T-helper 1 cell treated with Interleukin-12 subunit alpha and Interleukin-12 subunit beta and Interleukin-4 antibody, amounts not matched to agents 30 μg/mL and 1 μg/mL, for 36 hours (primary cell): ENCODE measurements around the gene MGLL.

Source experiments
- H3K27ac Mint-ChIP-seq: one replicate; pipeline ENCODE4 v1.8.0; 2021; ENCODE audit warnings: mild to moderate bottlenecking, mixed read lengths
- H3K27me3 Mint-ChIP-seq: one replicate; pipeline ENCODE4 v1.8.0; 2021; ENCODE audit warnings: low read depth, mixed read lengths
- H3K36me3 Mint-ChIP-seq: one replicate; pipeline ENCODE4 v1.8.0; 2021; ENCODE audit warnings: low read depth, mixed read lengths
- H3K4me1 Mint-ChIP-seq: one replicate; pipeline ENCODE4 v1.8.0; 2021; ENCODE audit warnings: low read depth, mixed read lengths
- H3K4me3 Mint-ChIP-seq: one replicate; pipeline ENCODE4 v1.8.0; 2021; ENCODE audit warnings: mild to moderate bottlenecking, moderate library complexity, mixed read lengths
- H3K9me3 Mint-ChIP-seq: one replicate; pipeline ENCODE4 v1.8.0; 2021; ENCODE audit warnings: mixed read lengths

Gene MGLL

DNA sequence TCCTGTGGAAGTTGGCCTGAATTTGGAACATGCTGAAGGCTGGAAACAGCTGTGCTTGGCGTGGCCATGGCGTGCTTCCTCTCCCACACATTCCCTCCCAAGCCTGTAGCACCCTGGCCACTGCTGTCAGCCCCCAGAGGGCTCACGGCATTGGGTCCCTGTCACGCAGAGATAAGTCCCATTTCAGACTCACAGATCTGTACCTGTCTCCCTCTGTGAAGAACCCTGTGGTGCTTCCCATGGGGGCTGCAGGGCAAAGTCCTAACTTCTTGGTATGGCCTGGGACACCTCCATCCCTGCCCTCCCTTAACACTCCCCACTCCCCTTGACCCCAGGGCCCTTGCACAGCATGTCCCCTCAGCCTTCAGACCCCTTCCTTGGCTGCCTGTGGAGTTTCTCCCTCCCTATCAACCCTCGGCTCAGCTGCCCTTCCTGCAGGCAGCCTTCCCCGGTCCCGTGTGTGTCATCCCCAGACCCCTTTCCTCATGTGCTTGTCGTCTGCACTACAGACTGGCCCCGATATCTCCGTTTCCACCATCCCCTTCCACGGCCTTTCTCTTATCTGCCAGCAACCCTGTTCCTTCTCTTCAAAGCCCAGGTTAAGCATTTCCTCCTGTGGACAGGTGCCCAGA is 120.9 kb downstream of the MGLL start:
- Mint-ChIP-seq H3K27me3 (peaks cover 5% of the 10 kb centered on the region), H3K27ac (no peak overlapping the region), H3K4me3 (no peak overlapping the region), H3K4me1 (peaks cover 3% of the 10 kb centered on the region), H3K9me3 (no peaks in the 10 kb centered on the region), H3K36me3 (no peaks in the 10 kb centered on the region)

- H3K36me3 Mint-ChIP-seq, result no peaks in the 10 kb centered on the region
- no peak overlapping the region for H3K4me3 Mint-ChIP-seq
- H3K27me3 Mint-ChIP-seq, result peaks cover 5% of the 10 kb centered on the region
- no peaks in the 10 kb centered on the region for H3K9me3 Mint-ChIP-seq
- H3K4me1 Mint-ChIP-seq, result peaks cover 3% of the 10 kb centered on the region
- H3K27ac Mint-ChIP-seq, result no peak overlapping the region
These were observed 121.9 kb downstream of the MGLL start for GRCh38 chr3:127700406-127700805.

DNA sequence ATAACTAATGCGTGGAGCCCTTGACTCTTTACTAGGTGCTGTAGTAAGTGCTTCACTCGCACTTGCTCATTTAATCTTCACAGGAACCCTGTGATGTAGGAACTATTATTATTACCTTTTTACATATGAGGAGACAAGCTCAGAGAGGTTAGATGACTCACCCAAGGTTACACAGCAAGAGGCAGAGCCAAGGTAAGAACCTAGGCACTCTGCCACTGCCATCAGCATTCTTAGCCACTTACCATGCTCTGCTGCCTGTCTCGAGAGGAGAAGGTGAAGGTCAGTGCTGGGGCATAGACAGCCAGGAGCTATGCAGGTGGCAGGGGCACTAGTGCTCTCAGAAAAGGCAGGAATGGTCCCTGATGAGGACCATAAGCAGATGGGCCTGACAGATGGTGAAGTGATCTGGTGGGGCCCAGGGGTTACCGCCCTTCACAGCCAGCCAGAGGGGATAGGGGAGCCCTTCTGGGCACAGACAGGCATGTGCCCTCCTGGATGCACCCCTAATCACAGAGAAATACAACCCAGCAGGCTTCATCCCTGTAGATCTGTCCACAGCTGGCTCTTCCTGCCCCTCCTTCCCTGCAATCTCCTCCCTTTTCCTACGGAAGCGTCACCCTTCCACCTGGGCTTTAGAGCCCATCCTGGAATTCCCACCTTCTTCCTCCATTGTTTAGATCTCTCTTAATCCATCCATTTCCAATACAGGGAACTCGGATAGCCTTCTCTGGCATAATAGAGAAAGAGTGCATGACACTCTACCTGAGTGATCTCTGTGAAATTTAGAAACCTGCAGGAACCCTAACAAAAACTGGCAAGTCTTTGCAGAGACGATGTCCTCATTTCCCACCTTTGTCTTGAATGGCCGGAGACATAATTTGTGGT is 122.7 kb downstream of the MGLL start:
- Mint-ChIP-seq H3K4me3 (no peak overlapping the region), H3K4me1 (peaks cover 3% of the 10 kb centered on the region), H3K9me3 (no peaks in the 10 kb centered on the region), H3K36me3 (no peaks in the 10 kb centered on the region), H3K27me3 (peaks cover 5% of the 10 kb centered on the region), H3K27ac (no peak overlapping the region)

- no peaks in the 10 kb centered on the region for H3K9me3 Mint-ChIP-seq
- H3K27me3 Mint-ChIP-seq, result peaks cover 4% of the 10 kb centered on the region
- no peak overlapping the region for H3K27ac Mint-ChIP-seq
- H3K36me3 Mint-ChIP-seq, result no peaks in the 10 kb centered on the region
- no peak overlapping the region for H3K4me3 Mint-ChIP-seq
- peaks cover 3% of the 10 kb centered on the region for H3K4me1 Mint-ChIP-seq
These were observed 123.5 kb downstream of the MGLL start for GRCh38 chr3:127698691-127699415.

DNA sequence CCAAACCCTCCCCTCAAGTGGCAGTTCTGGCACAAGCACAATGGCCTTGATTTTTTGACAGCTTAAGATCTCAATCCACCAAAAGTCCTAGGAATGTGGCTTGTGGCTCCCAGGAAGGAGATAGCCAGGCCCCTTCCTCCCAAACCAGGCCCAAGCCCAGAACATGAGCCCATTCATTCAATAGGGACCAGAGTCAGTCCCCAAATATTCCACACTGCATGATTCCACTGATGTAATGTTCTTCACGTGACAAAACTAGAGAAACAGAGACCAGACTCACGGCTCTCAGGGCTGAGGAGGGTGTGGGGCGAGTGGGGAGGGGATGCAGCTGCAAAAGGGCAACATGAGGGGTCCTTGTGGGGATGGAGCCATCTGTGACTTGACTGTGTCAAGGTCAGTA is 124.0 kb downstream of the MGLL start:
- Mint-ChIP-seq H3K27ac (no peak overlapping the region), H3K9me3 (no peaks in the 10 kb centered on the region), H3K27me3 (no peaks in the 10 kb centered on the region), H3K36me3 (no peaks in the 10 kb centered on the region), H3K4me3 (no peak overlapping the region), H3K4me1 (peaks cover 3% of the 10 kb centered on the region)

DNA sequence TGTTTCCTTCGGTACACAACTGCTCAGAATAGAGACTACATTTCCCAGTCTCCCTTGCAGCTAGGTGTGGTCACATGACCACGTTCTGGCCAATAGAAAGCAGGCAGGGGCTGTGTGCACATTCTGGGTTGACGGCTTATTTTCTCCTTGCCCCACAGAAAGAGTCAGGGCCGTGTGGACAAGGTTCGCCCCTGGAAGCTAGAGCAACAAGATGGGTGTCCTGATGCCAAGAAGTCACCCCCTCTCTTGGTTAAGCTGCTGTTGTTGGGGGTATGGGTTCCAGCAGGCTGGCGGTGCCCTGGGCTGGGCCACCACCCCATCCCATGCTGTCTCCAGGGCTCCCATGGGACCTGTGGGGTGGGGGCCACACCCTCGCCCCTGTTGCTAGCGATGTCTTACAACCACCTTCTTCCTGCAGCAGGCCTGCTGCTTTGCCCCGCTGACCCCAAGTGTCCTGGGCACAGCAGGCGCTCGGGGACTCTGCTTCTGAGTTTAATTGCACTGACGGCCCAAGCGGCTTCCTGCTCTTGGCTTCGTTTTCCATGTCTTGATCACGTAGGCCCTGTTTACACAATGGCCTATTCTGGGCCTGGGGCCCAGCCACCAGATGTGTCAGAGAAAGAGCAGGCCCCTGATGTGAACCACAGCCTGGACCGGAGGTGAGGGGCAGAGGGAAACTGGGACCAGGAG is 124.6 kb downstream of the MGLL start:
- H3K36me3 Mint-ChIP-seq, result no peaks in the 10 kb centered on the region

DNA sequence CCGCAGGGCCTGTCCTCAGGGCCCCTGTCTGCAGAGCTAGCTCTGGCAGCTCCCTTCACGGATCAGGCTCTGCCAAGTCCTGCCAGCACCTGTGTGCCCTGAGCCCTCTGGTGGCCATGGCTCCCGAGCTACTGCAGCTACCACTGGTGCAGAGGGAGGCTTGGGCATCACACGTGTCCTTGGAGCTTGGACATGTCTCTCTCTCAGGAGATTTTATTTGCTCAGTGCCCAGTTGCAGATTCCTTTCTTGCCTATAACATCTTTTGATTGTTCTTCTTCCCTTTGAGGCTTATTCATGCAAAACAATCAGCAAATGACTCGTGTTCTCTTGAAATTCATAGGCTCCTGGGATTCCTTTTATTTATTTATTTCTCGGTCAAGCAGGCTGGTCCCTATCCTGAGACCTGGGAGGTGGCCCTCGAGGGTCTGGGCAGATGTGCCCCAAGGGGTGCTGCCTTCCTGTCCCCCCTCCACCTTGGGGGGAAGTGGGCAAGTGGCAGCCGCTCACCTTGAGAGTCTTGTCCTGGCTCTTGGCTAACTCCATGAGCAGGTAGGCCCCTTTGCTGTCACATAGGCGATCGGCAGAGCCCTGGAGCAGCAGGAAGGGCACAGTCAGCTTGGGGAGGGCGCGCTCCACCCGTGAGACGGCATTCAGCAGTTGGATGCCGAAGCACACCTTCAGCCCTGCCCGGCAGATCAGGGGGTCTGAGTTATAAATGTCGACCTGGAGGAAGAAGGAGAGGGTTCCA is 127.7 kb downstream of the MGLL start:
- H3K36me3 Mint-ChIP-seq, result no peaks in the 10 kb centered on the region
- H3K27me3 Mint-ChIP-seq, result no peaks in the 10 kb centered on the region
- no peaks in the 10 kb centered on the region for H3K9me3 Mint-ChIP-seq
- H3K4me3 Mint-ChIP-seq, result no peak overlapping the region
- H3K27ac Mint-ChIP-seq, result no peak overlapping the region
- peaks cover 3% of the 10 kb centered on the region for H3K4me1 Mint-ChIP-seq

More for the DNA sequence above, 124.6 kb downstream of the MGLL start:
- Mint-ChIP-seq H3K9me3 (no peaks in the 10 kb centered on the region), H3K4me3 (no peak overlapping the region), H3K27ac (no peak overlapping the region), H3K4me1 (peaks cover 3% of the 10 kb centered on the region), H3K27me3 (no peaks in the 10 kb centered on the region)

- H3K4me3 Mint-ChIP-seq, result no peak overlapping the region
- H3K4me1 Mint-ChIP-seq, result peaks cover 3% of the 10 kb centered on the region
These were observed 128.9 kb downstream of the MGLL start for GRCh38 chr3:127693336-127693843.

GRCh38 chr3:127692501-127693335 is 129.6 kb downstream of the MGLL start:
- H3K27ac Mint-ChIP-seq, result no peak overlapping the region

More at GRCh38 chr3:127693336-127693843, 128.9 kb downstream of the MGLL start:
- Mint-ChIP-seq H3K9me3 (no peaks in the 10 kb centered on the region), H3K27ac (no peak overlapping the region), H3K36me3 (no peaks in the 10 kb centered on the region), H3K27me3 (no peaks in the 10 kb centered on the region)

GRCh38 chr3:127691974-127692373 is 130.3 kb downstream of the MGLL start:
- Mint-ChIP-seq H3K4me3 (no peak overlapping the region), H3K27me3 (no peaks in the 10 kb centered on the region), H3K36me3 (no peaks in the 10 kb centered on the region), H3K27ac (no peak overlapping the region), H3K9me3 (no peaks in the 10 kb centered on the region), H3K4me1 (no peaks in the 10 kb centered on the region)

More at GRCh38 chr3:127692501-127693335, 129.6 kb downstream of the MGLL start:
- Mint-ChIP-seq H3K27me3 (no peaks in the 10 kb centered on the region), H3K4me1 (peaks cover 3% of the 10 kb centered on the region), H3K9me3 (no peaks in the 10 kb centered on the region), H3K4me3 (no peak overlapping the region), H3K36me3 (no peaks in the 10 kb centered on the region)

DNA sequence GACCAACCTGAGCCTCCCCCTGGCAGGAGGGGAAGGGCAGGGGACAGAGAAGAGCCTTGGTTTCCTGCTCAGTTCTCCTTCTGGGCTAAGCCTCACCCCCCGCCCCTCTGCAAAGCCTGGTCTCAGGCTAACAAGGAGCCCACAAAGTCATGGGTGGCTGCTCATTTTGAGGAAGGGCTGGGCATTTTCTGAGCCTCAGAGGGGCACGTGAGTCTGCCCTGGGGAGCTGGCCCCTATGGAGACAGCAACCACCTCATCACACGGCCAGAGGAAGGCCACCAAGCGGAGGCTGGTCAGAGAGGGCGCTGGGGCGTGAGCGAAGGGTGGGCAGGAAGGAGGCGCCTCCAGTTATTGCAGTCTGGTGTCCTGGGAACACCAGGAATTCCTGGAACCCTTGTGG is 130.8 kb downstream of the MGLL start:
- no peaks in the 10 kb centered on the region for H3K9me3 Mint-ChIP-seq
- H3K27ac Mint-ChIP-seq, result no peak overlapping the region
- H3K4me3 Mint-ChIP-seq, result no peak overlapping the region
- no peaks in the 10 kb centered on the region for H3K27me3 Mint-ChIP-seq
- H3K36me3 Mint-ChIP-seq, result no peaks in the 10 kb centered on the region
- H3K4me1 Mint-ChIP-seq, result no peaks in the 10 kb centered on the region

DNA sequence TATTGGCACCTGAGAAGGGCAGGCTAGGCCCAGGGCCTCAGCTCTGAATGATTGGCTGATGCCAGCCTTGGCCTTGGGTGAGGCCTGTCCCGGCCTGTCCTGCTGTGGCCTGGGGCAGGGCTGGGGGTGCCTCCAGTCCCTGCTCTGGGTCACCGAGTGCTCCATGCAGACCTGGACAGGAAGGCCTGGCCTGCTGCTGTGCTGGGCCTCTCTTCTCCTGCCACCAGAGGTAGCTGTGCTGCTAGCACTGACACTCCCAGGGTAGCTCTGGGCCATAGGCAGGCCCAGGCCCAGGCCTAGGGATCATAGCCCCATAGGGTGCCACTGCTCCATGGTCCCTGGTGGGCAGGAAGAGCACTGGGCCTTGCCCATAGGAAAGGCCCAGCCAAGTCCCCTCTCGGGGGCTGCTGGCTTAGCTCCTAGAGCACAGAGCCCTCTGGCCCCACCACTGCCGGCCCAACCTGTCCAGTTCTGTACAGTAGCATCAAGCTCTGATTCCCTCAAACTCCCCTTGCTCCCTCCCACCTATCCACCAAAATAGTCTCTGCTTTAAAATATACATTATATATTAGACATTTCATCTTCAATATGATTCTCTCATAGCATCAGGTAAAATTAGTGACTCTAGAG is 131.4 kb downstream of the MGLL start:
- no peak overlapping the region for H3K4me3 Mint-ChIP-seq
- no peaks in the 10 kb centered on the region for H3K4me1 Mint-ChIP-seq
- H3K27me3 Mint-ChIP-seq, result no peaks in the 10 kb centered on the region
- no peak overlapping the region for H3K27ac Mint-ChIP-seq
- H3K36me3 Mint-ChIP-seq, result no peaks in the 10 kb centered on the region
- H3K9me3 Mint-ChIP-seq, result no peaks in the 10 kb centered on the region

DNA sequence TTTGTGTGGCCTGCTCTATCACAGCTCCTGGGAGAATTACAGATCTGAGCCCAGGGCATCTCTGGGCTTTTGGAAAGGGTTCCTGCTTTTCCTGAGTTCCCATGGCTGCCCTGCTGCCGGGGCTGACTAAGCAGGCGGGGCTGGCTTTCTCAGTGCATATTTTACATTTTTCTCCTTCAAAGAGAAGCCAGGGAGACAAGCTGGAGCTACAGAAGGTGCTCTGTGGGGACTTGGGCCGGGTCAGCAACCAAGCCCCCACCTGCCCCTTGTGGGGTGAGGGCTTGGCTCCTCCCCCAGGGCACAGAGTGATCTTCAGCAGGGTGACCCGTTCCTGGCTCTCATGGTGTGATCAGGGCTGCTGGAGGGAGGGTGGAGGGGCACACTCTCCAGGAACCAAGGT is 132.2 kb downstream of the MGLL start:
- Mint-ChIP-seq H3K36me3 (no peaks in the 10 kb centered on the region), H3K27ac (no peak overlapping the region), H3K4me1 (no peaks in the 10 kb centered on the region), H3K9me3 (no peaks in the 10 kb centered on the region), H3K4me3 (no peak overlapping the region), H3K27me3 (no peaks in the 10 kb centered on the region)
